HepG2 (cell line): ENCODE data around the gene ADAMTS16. TPM values are rescaled to one million over a fixed set of nuclear protein-coding genes. Genes with fewer than 3 reads are reported as not detected.
A peak's percentile ranks its signal among the peaks of the same experiment; 100 is the strongest.

ENCODE experiments used
- AKAP8 ChIP-seq: sonication (generic); formaldehyde crosslinking; IDR thresholded peaks from 2 replicates; pipeline ENCODE4 v1.5.1; 2020; ENCODE audit warnings: mild to moderate bottlenecking, missing genetic modification reagents
- BCL6 ChIP-seq: IDR thresholded peaks from 2 replicates; pipeline ENCODE4 v1.6.1; 2016; ENCODE audit warnings: missing genetic modification reagents, missing compliant biosample characterization
- BHLHE40 ChIP-seq: IDR thresholded peaks from 2 replicates; pipeline ENCODE4 v1.6.1; 2011; ENCODE audit warnings: low read length, improper control_type of control experiment
- ETV5 ChIP-seq: IDR thresholded peaks from 2 replicates; pipeline ENCODE4 v1.6.1; 2018; ENCODE audit warnings: missing biosample characterization, missing genetic modification reagents, inconsistent platforms, borderline replicate concordance
- FOXA3 ChIP-seq: IDR thresholded peaks from 2 replicates; pipeline ENCODE4 v1.6.1; 2016; ENCODE audit warnings: missing genetic modification reagents, missing compliant biosample characterization
- HOXD1 ChIP-seq: sonication (generic); formaldehyde crosslinking; IDR thresholded peaks from 2 replicates; pipeline ENCODE4 v1.5.0; 2020; ENCODE audit warnings: missing genetic modification reagents
- JUN ChIP-seq: sonication (generic); formaldehyde crosslinking; IDR thresholded peaks from 2 replicates; pipeline ENCODE4 v1.4.0; 2020; ENCODE audit warnings: mild to moderate bottlenecking, missing genetic modification reagents
- NCOA1 ChIP-seq: sonication (generic); formaldehyde crosslinking; IDR thresholded peaks from 2 replicates; pipeline ENCODE4 v1.9.0; 2021; ENCODE audit warnings: missing genetic modification reagents
- NR2F6 ChIP-seq, 2 experiments: IDR thresholded peaks; 2 replicates each; pipeline ENCODE4 v1.6.1; 2016; ENCODE audit warnings: antibody characterized with exemption in 1 of 2, mild to moderate bottlenecking in 1 of 2
- NR3C1 ChIP-seq: sonication (generic); formaldehyde crosslinking; IDR thresholded peaks from 2 replicates; pipeline ENCODE4 v1.4.0; 2020; ENCODE audit warnings: missing genetic modification reagents
- PATZ1 ChIP-seq: sonication (generic); formaldehyde crosslinking; IDR thresholded peaks from 2 replicates; pipeline ENCODE4 v1.4.0; 2020; ENCODE audit warnings: missing genetic modification reagents
- PRDM10 ChIP-seq: sonication (generic); formaldehyde crosslinking; IDR thresholded peaks from 2 replicates; pipeline ENCODE4 v1.4.0; 2020; ENCODE audit warnings: low read depth, missing genetic modification reagents
- SMYD3 ChIP-seq: sonication (generic); formaldehyde crosslinking; IDR thresholded peaks from 2 replicates; pipeline ENCODE4 v1.8.1; 2023; ENCODE audit warnings: mild to moderate bottlenecking, missing genetic modification reagents
- SOX6 ChIP-seq, 2 experiments: fragments of 450-650 bp in 1 of 2; sonication (generic) in 1 of 2; formaldehyde crosslinking in 1 of 2; IDR thresholded peaks; 2 replicates each; pipeline versions ENCODE4 v1.4.0 to v1.6.1; 2017 to 2020; ENCODE audit warnings: antibody characterized with exemption in 1 of 2, mild to moderate bottlenecking in 1 of 2, missing genetic modification reagents in 1 of 2
- TFDP1 ChIP-seq: IDR thresholded peaks from 2 replicates; pipeline ENCODE4 v1.6.1; 2016; ENCODE audit warnings: missing compliant biosample characterization, missing genetic modification reagents, borderline replicate concordance
- ZNF263 ChIP-seq: sonication (generic); formaldehyde crosslinking; IDR thresholded peaks from 2 replicates; pipeline ENCODE4 v1.4.0; 2020; ENCODE audit warnings: missing genetic modification reagents
- ZNF652 ChIP-seq: IDR thresholded peaks from 2 replicates; pipeline ENCODE4 v1.6.1; 2016; ENCODE audit warnings: low read depth, borderline replicate concordance
- ZSCAN21 ChIP-seq: sonication (generic); formaldehyde crosslinking; IDR thresholded peaks from 2 replicates; pipeline ENCODE4 v1.8.0; 2022; ENCODE audit warnings: mild to moderate bottlenecking, missing genetic modification reagents, moderate library complexity, borderline replicate concordance
- ZSCAN30 ChIP-seq: sonication (generic); formaldehyde crosslinking; IDR thresholded peaks from 2 replicates; pipeline ENCODE4 v1.5.0; 2020; ENCODE audit warnings: mild to moderate bottlenecking, missing genetic modification reagents
- polyA plus RNA-seq, 8 experiments: library from polyadenylated mRNA; depleted of rRNA in 3 of 8; stranded (reverse) in 7 of 8; unstranded in 1 of 8; fragments of >200 nt; fragmentation: Illumina TruSeq in 4 of 8; extraction: Trizol in 4 of 8; gene quantifications; 2 replicates each; pipeline versions ENCODE4 v1.2.1 to v1.2.3, GENCODE V29; 2011 to 2016; ENCODE audit warnings: low read depth in 4 of 8, missing spikeins in 1 of 8, mixed read lengths in 1 of 8; ENCODE audit not compliant: insufficient read depth in 1 of 8
- total RNA-seq, 5 experiments: library from RNA; depleted of rRNA; stranded (reverse); fragments of >200 nt; fragmentation: Illumina TruSeq; extraction: Trizol; gene quantifications; 2 replicates each; pipeline ENCODE4 v1.2.3, GENCODE V29; 2016; ENCODE audit warnings: low read depth in 1 of 5
- TF ChIP-seq, protein P1 (sequence below): sonication (generic); formaldehyde crosslinking; IDR thresholded peaks from 2 replicates; pipeline ENCODE4 v1.4.0; 2020; ENCODE audit warnings: missing genetic modification reagents; ENCODE audit errors: not compliant biosample characterization

ADAMTS16 gene
- total and polyA plus RNA-seq, 2 of the 13 experiments (the other 11 are each of a cell fraction or from before 2014, with no cell fraction given), result 0.02 to 0.03 TPM

- no peak for TF ChIP-seq NR3C1 (CRISPR knock-in tag)
- peak; percentile 90 for TF ChIP-seq PATZ1 (CRISPR knock-in tag)
- TF ChIP-seq PRDM10 (CRISPR knock-in tag), result 0 out of 2 replicates have a peak, but pooled peaks have one; percentile 42
- TF ChIP-seq HOXD1 (CRISPR knock-in tag), result no peak
- TF ChIP-seq BHLHE40, result peak; percentile 38; the same call in 1 of the 2 replicates
- TF ChIP-seq AKAP8 (CRISPR knock-in tag), result no peak
- no peak for TF ChIP-seq NCOA1 (CRISPR knock-in tag)
- peak; percentile 59; the same call in 1 of the 2 replicates for TF ChIP-seq ZNF263 (CRISPR knock-in tag)
- TF ChIP-seq SOX6 (IDR thresholded peaks at IDR 0.05), result no peak
- peak; percentile 53; the same call in 1 of the 2 replicates for TF ChIP-seq SOX6 (CRISPR knock-in tag; IDR thresholded peaks at IDR 0.05)
- no peak for TF ChIP-seq JUN
- TF ChIP-seq SMYD3, result no peak
- no peak for TF ChIP-seq ZSCAN30 (CRISPR knock-in tag)
- no peak for TF ChIP-seq TFDP1 (CRISPR knock-in tag)
- 0 out of 2 replicates have a peak, but pooled peaks have one; percentile 17 for TF ChIP-seq NR2F6 (IDR thresholded peaks at IDR 0.05)
- no peak for TF ChIP-seq NR2F6 (CRISPR knock-in tag; IDR thresholded peaks at IDR 0.05)
- peak; percentile 78 for TF ChIP-seq BCL6 (CRISPR knock-in tag)
- TF ChIP-seq ZSCAN21, result no peak
- TF ChIP-seq ZNF652 (CRISPR knock-in tag), result 0 out of 2 replicates have a peak, but pooled peaks have one; percentile 23
- TF ChIP-seq FOXA3 (CRISPR knock-in tag), result peak; percentile 44; the same call in 1 of the 2 replicates
- TF ChIP-seq ETV5 (CRISPR knock-in tag), result peak; percentile 35; the same call in 1 of the 2 replicates
- TF ChIP-seq, protein P1, sequence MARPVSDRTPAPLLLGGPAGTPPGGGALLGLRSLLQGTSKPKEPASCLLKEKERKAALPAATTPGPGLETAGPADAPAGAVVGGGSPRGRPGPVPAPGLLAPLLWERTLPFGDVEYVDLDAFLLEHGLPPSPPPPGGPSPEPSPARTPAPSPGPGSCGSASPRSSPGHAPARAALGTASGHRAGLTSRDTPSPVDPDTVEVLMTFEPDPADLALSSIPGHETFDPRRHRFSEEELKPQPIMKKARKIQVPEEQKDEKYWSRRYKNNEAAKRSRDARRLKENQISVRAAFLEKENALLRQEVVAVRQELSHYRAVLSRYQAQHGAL (CRISPR knock-in tag), result no peak
Observed at GRCh38 chr5:5332287-5332686, 192.2 kb downstream of the ADAMTS16 start (continued).
